HEK293 (cell line): ENCODE measurements around the gene FAM43A.

Experiments used
- PRDM2 ChIP-seq: fragments of 450-650 bp; formaldehyde crosslinking; IDR thresholded peaks from 2 replicates; pipeline ENCODE4 v1.5.1; 2016; ENCODE audit warnings: missing biosample characterization, missing genetic modification characterization, borderline replicate concordance
- ZBTB49 ChIP-seq: fragments of 450-650 bp; formaldehyde crosslinking; IDR thresholded peaks from 2 replicates; pipeline ENCODE4 v1.5.1; 2016; ENCODE audit warnings: missing biosample characterization, missing genetic modification characterization, low read depth
- ZFHX2 ChIP-seq: fragments of 450-650 bp; formaldehyde crosslinking; conservative IDR thresholded peaks from 2 replicates; pipeline ENCODE4 v1.5.1; 2016; ENCODE audit warnings: missing biosample characterization, missing genetic modification characterization
- ZFP69B ChIP-seq: fragments of 450-650 bp; formaldehyde crosslinking; IDR thresholded peaks from 2 replicates; pipeline ENCODE4 v1.5.1; 2016; ENCODE audit warnings: missing biosample characterization, missing genetic modification characterization
- ZNF132 ChIP-seq: fragments of 450-650 bp; formaldehyde crosslinking; IDR thresholded peaks from 2 replicates; pipeline ENCODE4 v1.5.1; 2017; ENCODE audit warnings: missing biosample characterization, missing genetic modification characterization, borderline replicate concordance
- ZNF16 ChIP-seq: fragments of 450-650 bp; formaldehyde crosslinking; IDR thresholded peaks from 2 replicates; pipeline ENCODE4 v1.5.1; 2016; ENCODE audit warnings: low read depth, missing biosample characterization, missing genetic modification characterization
- ZNF398 ChIP-seq: fragments of 450-650 bp; formaldehyde crosslinking; IDR thresholded peaks from 2 replicates; pipeline ENCODE4 v1.5.1; 2017; ENCODE audit warnings: missing biosample characterization, missing genetic modification characterization
- ZNF514 ChIP-seq: fragments of 450-650 bp; formaldehyde crosslinking; IDR thresholded peaks from 2 replicates; pipeline ENCODE4 v1.5.1; 2016; ENCODE audit warnings: missing biosample characterization, missing genetic modification characterization
- ZNF518A ChIP-seq: fragments of 450-650 bp; formaldehyde crosslinking; conservative IDR thresholded peaks from 2 replicates; pipeline ENCODE4 v1.5.1; 2016; ENCODE audit warnings: low read depth, missing biosample characterization, missing genetic modification characterization
- ZSCAN4 ChIP-seq: fragments of 450-650 bp; formaldehyde crosslinking; IDR thresholded peaks from 2 replicates; pipeline ENCODE4 v1.5.1; 2017; ENCODE audit warnings: missing biosample characterization, missing genetic modification characterization

FAM43A gene

GRCh38 chr3:194696702-194697101 is 11.0 kb downstream of the FAM43A start (continued):
- no peak for TF ChIP-seq ZNF518A (tag by site-specific recombination)
- no peak for TF ChIP-seq ZFP69B
- no peak for TF ChIP-seq PRDM2 (tag by site-specific recombination)
- no peak for TF ChIP-seq ZBTB49
- no peak for TF ChIP-seq ZNF132 (tag by site-specific recombination)
- no peak for TF ChIP-seq ZNF398
- TF ChIP-seq ZNF514 (tag by site-specific recombination), result no peak
- TF ChIP-seq ZSCAN4 (tag by site-specific recombination), result no peak
- TF ChIP-seq ZFHX2 (tag by site-specific recombination), result no peak
- no peak for TF ChIP-seq ZNF16
